NCI-H2107 treated with DMSO at 0.1 percent for 48 hours (cell line): Measurements from ENCODE around the gene COL23A1.
"Not testable (repeated sequence)": the region's sequence is repeated elsewhere in the genome, so short reads cannot be mapped to it uniquely, and the experiment has no call there.

Experiments
- DNase-seq: peaks from one replicate; lab custom pipeline; 2025; ENCODE audit not compliant: unreplicated experiment; lab: John Stamatoyannopoulos, UW

The COL23A1 gene

GRCh38 chr5:178327931-178328711 lies 262.1 kb downstream of the COL23A1 start:
- no peak for DNase-seq

- no peak for DNase-seq
Observed at GRCh38 chr5:178327446-178327845, 262.7 kb downstream of the COL23A1 start.

- DNase-seq: no peak
Observed at GRCh38 chr5:178326374-178326715, 263.8 kb downstream of the COL23A1 start.

- no peak for DNase-seq
Observed at GRCh38 chr5:178325679-178326373, 264.4 kb downstream of the COL23A1 start.

- no peak for DNase-seq
Observed at GRCh38 chr5:178325311-178325678, 264.9 kb downstream of the COL23A1 start.

GRCh38 chr5:178324481-178325310 lies 265.5 kb downstream of the COL23A1 start:
- no peak for DNase-seq

GRCh38 chr5:178323961-178324360 lies 266.2 kb downstream of the COL23A1 start:
- no peak for DNase-seq

- DNase-seq: no peak
Observed at GRCh38 chr5:178323541-178323865, 266.7 kb downstream of the COL23A1 start.

GRCh38 chr5:178322736-178323540 lies 267.3 kb downstream of the COL23A1 start:
- no peak for DNase-seq

- DNase-seq: no peak
Observed at GRCh38 chr5:178320281-178320855, 269.8 kb downstream of the COL23A1 start.

GRCh38 chr5:178319541-178320041 lies 270.6 kb downstream of the COL23A1 start:
- no peak for DNase-seq

GRCh38 chr5:178318893-178319292 lies 271.3 kb downstream of the COL23A1 start:
- no peak for DNase-seq

- no peak for DNase-seq
Observed at GRCh38 chr5:178318382-178318781, 271.8 kb downstream of the COL23A1 start.

- DNase-seq: not testable (repeated sequence)
Observed at GRCh38 chr5:178317727-178318126, 272.5 kb downstream of the COL23A1 start.

GRCh38 chr5:178314961-178315820 lies 275.0 kb downstream of the COL23A1 start:
- no peak for DNase-seq

- DNase-seq: no peak
Observed at GRCh38 chr5:178314061-178314660, 276.0 kb downstream of the COL23A1 start.

GRCh38 chr5:178313316-178313715 lies 276.9 kb downstream of the COL23A1 start:
- no peak for DNase-seq

- no peak for DNase-seq
Observed at GRCh38 chr5:178312880-178313282, 277.3 kb downstream of the COL23A1 start.
